ENCODE measurements around the gene GRK6.

DNA sequence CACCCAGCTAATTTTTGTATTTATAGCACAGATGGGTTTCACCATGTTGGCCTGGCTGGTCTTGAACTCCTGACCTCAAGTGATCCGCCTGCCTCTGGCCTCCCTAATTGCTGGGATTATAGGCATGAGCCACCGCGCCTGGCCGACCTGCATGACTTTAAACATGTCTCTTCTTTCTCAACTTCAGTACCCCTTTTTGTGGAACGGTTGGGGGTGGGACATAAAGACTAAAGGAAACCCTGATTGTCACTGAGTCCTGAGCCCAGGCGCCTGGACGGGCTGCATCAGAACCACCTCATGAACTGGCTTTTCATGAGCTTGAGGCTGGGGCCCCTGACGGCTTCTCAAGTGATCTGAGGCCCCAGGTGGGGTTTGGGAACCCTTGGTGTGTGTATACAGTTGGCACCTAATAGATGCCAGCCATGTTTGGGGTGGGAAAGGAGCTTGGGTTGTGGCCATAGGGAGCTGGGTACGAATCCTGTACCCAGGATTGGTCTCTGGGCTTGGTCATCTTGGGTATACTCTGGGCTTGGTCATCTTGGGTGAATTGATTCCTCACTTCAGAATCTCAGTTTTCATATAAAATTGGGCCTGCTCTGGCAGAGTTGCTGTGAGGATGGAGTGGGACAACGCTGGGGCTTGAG is 2.2 kb downstream of the GRK6 start:
- TF ChIP-seq, protein P1, sequence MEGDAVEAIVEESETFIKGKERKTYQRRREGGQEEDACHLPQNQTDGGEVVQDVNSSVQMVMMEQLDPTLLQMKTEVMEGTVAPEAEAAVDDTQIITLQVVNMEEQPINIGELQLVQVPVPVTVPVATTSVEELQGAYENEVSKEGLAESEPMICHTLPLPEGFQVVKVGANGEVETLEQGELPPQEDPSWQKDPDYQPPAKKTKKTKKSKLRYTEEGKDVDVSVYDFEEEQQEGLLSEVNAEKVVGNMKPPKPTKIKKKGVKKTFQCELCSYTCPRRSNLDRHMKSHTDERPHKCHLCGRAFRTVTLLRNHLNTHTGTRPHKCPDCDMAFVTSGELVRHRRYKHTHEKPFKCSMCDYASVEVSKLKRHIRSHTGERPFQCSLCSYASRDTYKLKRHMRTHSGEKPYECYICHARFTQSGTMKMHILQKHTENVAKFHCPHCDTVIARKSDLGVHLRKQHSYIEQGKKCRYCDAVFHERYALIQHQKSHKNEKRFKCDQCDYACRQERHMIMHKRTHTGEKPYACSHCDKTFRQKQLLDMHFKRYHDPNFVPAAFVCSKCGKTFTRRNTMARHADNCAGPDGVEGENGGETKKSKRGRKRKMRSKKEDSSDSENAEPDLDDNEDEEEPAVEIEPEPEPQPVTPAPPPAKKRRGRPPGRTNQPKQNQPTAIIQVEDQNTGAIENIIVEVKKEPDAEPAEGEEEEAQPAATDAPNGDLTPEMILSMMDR (conservative IDR thresholded peaks at IDR 0.05) = no peak
- TF ChIP-seq EZH2 (IDR thresholded peaks at IDR 0.05; ENCODE audit: low read depth) = no peak
